ENCODE results near the gene KIRREL3.

The KIRREL3 gene

DNA sequence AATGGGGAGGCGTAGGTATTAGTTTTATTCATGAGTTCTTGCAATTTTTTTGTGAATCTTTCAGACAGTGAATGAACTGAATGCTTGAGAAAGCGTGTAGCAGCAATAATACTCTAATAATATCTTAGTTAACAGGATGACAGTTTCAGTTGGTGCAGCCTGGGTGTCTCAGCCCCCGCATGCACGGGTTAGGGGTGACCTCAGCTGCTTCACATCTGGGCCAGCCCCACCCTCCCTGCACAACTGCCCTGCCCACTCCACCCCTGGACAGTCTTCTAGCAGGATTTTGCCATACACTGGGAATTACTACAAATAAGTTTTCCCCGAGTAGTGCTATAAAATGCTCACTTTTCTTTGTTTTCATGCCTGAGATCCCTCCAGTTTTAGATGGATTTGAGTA, 561.9 kb downstream of the KIRREL3 start:
- no peak for DNase-seq (ENCODE audit: low spot score)

DNA sequence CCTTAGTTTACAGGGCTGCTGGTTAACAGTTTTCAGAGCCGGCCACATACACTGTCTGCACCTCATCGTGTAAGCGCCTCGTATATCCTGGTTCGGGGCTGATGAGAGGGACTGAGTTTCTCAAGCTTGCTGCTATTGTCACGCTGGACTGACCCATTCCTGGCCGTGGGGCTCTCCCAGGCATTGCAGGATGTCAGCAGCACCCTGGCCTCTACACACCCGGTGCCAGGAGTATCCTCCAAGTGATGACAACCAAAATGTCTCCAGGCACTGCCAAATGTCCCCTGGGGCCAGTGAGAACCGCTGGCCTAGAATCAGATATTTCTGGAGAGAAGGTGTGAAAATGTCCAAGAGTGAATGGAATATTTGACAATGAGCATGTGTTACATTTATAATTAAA, 562.3 kb downstream of the KIRREL3 start:
- DNase-seq (ENCODE audit: low spot score): no peak

DNA sequence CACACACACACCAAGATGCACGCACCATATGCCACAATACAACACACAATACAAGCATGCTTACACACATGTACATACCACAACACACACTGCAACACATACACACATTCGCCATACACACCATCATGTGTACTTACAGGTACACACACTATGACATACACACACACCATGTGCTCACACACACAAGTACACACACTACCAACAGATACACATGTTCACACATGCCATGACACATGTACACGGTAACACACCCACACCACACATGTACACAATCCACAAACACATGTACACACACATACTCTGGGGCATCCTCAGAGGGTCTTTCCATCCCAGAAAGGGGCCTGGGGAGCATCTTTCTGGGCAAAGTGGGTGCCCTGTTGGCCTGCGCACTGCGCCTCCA, 562.8 kb downstream of the KIRREL3 start:
- DNase-seq (ENCODE audit: low spot score): no peak

DNA sequence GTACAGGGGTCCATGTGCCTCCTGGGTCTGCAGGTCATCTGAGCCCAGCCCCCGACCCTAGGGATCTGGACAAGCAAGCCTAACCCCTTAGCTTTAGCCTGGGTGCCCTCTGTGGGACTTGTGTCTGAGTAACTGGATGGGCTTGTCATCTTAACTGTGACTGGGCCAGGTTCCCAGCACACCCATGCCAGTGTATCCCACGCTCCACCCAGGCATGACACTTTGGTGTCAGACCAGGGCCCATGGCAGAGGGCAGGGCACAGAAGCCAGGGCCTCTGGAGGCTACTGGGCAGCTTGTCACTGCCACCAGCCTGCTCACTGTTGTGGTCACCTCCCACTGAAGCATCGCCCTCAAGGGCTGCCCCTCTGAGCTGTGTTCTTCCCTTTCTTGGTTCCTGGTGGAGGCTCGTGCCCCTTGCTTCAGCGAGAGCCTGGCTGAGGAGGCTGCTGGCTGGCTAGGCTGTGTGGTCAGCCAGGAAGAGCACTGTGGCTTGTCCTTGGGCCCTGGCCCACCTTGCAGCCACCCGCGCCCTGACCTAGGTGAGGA, 564.3 kb downstream of the KIRREL3 start:
- no peak for DNase-seq (ENCODE audit: low spot score)

DNA sequence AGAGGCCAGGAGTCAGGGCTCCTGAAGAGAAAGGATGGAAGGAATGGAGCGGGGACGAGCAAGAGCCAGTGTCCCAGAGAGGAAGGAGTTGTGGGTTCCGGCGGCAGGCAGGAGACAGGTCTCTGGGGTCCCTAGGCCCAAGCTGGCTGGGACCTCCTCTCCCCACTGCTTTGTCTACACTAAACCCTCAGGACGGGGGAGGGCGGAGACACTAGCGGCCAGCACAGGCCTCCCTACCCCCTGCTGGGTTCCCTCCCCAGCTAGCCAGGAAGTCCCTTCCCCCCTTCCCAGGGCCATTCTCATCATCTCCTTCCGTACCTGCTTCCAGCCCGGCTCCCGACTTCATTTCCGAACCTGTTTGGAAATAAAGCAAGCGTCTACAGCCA, 565.6 kb downstream of the KIRREL3 start:
- no peak for DNase-seq (ENCODE audit: low spot score)

DNA sequence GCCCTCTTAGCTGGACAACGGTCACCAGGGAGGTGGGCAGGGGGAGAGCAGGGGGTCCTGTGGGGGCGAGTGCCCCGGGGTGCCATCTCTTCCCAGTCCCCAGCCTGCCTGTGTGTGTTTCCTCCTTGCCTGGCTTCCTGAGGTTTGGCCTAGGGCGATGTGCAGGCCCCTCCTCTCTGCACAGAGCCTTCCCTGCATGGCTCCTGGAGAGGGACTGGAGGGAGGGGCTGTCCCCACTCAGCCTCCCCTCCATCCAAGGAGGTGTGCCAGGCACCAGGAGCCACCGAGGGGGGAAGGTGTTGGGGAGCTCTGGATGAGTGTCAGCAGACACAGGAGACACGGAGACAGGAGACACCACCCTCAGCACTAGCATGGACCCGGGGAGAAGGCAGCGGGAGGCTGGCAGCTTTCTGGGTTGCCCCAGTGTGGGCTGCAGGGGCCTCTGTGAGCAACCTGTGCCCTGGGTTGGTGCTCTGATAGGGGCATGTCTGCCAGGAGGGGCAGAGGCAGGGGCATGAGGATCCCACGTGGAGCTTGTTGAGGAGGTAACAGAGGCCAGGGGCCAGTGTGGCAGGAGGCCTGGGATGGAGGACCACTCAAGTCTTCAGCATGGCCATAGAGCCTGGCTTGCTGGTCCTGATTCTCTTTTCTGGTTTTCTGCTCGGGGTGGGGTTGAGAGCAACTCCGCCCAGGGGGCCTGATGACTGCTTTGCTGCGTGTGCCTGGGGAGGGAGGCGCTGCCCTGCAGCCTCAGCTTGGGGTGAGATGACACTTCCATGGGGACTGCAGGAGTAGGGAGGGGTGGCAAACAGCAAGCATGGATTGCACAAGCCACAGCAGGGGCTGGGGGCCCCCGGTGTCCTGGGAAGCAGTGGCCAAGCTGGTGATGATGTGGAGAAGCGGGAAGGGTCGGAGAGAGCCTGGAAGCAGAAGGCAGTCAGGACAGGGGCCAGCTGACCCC, 566.3 kb downstream of the KIRREL3 start:
- DNase-seq (ENCODE audit: low spot score): no peak

DNA sequence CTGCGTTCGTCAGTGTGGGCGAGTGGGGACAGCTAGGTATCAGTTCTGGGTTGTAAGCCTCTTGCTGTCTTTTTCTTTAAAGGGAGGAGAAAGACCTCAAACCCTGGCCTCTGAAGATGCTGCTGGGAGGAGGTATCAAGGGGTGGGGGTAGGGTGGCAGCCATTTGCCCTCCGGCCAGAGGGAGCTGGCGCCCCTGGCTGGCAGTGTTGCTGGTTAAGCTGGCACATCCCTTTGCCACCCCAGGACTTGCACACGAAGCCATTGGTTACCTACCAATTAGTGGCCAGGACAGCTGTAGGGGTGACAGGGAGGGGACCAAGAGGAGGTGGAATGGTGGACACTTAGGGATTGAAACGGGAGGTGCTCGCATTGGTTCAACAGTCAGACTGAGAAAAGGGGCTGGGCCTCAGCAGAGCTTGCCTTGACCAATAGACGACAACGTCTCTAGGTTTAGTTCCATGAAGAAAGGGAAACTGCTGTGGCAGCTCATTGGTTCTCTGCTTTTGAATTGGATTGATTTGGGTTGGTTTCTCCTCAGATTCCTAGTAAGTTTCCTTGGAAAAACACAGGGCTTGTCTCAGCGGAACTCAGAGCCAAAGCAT, 567.2 kb downstream of the KIRREL3 start:
- no peak for DNase-seq (ENCODE audit: low spot score)

DNA sequence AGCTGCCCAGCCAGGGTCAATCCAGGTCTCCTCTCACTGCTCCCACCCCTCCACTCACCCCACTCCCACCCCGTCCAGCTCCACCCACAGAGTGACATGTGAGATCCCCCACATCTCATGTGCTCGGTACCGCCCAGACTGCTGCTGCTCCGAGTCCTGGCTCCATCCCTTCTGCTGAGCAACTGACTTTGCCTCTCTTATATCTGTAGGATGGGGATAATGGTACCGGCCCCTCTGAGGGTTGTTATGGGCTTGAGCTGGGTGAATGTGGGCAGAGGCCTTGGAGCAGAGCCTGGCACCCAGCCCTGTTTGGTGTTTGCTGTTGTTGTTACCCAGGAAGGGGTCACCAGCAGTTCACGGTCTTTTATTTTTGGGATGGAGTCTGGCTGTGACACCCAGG, 568.0 kb downstream of the KIRREL3 start:
- no peak for DNase-seq (ENCODE audit: low spot score)

DNA sequence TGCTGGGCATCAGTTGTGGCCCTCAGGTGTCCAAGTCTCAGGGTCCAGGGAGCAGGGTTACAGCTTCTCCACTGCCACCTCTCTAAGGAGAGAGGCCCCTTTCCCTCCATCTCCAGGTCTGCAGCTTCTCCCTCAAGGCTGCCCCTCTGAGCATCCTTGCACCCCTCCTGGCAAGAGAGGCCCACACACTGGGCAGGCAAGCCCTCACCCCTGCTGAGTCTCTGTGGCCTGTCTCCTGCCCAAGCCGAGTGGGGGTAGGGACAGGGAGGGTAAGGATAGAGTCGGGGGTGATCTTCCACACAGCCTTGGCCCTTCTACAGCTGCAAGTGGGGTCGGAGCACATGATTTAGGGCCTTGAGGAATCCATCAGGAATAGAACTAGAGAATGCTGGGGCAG, 568.5 kb downstream of the KIRREL3 start:
- DNase-seq (ENCODE audit: low spot score): no peak

DNA sequence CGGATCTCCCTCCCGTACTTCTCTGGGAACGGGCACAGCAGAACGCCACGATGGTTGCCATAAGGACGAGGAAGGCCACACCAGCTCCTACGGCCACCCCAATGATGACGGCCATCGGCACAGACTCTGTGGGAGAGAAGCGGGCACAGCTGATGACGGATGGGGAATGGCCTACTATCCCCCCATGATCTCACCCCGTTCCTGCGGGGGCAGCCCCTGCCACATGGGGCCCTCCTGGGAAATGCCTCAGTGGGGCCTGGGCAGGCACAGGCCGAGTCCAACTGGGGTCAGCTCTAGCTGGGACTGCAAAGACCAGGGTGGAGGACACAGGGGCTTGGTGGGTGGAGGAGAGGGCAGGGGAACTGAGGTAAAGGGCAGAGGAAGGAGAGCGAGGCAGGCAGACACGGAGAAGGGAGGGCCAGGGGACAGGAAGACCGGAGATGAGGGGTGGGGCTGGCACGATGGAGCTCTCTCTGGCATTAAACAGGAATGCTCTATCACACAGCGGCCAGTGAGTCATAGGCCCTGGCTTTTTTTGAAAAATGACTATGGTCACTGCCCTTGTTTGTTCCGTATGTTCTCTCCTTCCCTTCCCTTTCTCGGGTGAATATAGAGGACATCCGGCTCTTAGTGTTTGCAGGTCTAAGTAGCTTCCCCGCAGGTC, 569.0 kb downstream of the KIRREL3 start:
- DNase-seq (ENCODE audit: low spot score): no peak

DNA sequence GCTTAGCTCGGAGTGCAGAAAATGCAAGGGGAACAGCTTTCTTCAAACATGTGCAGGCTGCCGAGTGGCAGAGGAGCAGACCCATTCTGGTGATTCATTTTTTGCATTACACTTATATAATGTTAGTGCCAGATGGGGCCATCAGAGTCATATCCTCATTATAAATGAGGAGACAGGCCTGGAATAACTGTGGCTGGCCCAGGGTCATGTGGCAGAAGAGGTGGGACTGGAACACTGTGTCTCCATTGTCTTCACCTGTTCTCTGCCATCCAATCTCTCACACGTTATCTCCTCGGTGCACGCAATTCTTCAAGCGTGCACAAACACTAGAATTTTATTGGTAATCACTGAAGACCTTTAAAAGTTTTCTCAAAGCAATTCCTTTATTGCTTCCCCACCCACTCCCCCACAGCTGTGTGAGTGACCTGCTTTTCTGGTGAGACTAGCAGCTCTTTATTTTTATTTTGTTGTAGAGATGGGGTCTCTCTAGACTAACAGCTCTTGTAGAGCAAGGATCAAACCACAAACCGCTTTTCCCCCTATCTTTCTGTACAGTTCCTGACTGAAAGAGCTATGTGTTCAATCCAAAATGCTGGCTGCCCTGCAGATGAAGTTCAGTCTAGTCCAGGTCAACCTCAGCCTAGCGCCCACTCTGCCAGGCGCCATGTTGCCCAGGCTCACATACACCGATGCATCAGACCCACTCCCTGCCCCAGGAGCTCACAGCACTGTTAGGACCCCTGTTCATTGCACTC, 569.8 kb downstream of the KIRREL3 start:
- DNase-seq (ENCODE audit: low spot score): no peak

DNA sequence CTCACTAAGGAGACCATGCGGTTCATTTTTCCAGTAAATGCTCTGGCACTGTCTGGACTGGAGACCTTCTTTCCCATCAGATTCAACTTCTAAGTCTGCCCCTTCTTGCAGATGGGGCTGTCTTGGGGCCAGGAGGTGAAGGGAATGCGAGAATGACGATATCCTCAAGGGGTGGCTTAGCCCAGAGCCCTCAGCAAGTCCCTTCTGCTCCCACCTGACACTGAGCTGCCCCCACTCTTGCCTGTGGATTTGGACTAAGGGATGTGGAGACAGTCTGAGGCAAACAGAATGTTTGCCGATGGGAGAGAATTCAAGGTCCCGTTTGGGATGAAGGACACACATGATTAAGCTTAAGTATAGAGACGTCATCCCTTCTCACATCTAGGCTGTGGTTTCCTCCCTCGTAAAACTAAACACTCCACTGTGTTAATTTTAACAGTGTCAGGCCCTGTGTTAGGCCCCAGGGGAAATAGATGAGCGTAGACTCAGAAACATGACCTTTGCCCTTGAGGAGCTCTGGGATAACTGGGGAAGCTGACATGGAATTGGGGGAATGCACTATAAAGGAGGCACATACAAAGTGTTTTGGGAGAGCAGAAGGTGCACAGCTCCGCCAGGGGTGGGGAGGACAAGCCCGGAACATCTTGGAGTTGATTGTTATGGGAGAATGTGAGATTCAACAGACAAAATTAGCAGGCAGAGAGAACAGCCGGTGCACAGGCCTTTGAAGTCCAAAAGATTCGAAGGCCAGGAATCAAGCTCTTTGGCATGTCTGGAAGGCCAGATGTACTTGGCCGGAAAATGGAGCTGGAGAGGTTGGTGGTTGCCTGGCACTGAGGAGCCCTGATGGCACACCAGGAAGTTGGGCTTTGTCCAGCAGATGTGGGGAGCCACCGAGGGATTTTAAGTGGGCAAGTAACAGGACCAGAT, 573.5 kb downstream of the KIRREL3 start:
- DNase-seq (ENCODE audit: low spot score): no peak

DNA sequence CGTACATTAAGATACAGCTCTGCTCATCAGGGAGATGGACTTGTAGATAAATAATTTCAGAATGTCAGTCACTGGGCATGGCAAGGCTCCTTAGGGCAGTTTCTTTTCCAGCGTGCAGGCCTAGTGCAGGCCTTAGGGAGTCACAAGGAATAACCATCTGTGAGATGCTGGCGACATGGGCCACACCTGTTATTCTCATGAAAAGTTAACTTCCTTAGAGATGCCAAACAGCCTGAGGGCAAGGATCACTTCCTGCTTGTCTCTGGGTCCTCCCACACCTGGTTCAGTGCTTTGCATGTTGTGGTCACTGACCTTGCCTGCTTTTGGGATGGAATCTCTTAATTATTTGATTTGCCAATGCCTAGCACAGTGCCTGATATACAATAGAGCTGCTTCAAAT, 574.5 kb downstream of the KIRREL3 start:
- no peak for DNase-seq (ENCODE audit: low spot score)

DNA sequence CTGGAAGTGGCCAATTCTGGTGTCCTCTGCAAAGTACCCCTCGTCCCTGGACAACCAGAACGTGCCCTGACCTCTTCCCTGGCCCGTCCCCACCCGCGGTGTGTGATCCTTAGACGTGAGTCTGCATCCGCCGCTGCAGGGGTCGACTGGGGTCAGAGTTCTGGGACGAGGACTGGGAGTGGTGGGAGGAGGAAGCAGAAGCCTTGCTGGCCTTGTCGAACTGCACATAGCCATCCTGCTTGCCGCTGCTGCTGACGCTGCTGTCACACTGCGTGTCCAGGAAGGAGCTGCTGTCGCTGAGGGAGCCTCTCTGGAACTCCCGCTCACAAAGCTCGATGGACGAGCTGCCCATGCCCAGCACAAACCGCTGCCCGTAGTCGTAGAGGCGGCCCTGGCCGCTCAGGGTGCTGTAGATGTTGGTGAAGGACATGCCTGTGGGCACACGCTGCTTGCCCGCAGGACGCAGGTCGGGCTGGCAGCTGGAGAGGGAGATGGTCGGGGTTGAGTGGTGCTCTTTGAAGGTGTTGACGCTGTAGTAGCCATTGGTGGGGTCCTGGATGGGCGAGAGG, 576.0 kb downstream of the KIRREL3 start:
- DNase-seq (ENCODE audit: low spot score): no peak

DNA sequence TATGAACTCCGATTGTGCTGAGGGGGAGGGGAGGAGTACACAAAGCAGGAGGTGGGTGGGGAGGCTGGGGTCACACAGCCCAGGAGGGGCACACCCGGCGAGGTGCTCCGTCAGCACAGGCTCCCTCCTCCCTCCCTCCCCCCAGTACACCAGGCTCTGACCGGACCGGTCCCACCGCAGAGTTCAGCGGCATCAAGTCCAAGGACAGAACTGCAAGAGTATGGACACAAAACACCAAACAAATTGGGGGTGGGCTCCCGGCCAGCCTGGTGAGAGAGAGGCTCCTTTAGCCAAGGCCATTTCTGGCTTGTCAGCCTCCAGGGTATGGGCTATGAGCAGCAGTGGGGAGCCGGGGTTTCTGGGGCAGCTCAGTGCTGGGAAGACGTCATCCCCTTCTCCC, 576.8 kb downstream of the KIRREL3 start:
- DNase-seq (ENCODE audit: low spot score): no peak

DNA sequence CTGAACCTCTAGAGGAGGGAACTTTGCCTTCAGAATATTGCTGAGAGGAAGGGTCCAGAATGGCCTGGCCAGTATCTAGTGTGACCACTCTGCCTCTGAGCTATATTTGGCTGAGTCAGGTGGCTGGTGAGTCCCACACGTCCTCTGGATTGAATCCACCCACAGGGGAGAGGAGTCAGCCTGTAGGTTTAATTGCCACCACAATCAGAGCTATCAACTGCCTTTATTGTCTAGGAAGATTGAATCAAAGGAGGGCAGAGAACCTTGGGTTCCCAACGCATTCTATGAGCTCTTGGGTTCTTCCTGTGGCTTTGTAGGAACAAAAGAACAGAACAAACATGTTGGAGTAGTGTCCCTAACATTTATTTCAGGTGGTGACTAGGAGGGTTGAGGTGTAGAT, 577.4 kb downstream of the KIRREL3 start:
- DNase-seq (ENCODE audit: low spot score): no peak

DNA sequence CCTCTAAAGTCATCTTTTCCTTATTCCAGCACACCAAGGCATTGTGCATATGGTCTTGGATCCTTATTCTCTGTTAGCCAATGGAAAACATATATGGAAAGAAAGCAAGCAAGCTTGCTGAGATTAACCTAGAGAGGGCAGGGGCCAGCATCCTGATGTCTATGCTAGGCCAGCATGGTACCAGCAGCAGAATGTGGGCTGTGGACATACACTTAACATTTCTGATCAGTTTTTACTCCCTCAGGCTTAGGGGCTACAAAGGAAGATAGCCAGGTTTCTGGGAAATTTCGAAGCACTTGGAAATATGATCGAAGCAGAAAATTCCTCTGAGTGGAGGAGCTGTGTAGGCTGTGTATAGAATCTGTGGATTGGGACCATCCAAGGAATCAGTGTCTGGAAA, 578.1 kb downstream of the KIRREL3 start:
- DNase-seq (ENCODE audit: low spot score): no peak

DNA sequence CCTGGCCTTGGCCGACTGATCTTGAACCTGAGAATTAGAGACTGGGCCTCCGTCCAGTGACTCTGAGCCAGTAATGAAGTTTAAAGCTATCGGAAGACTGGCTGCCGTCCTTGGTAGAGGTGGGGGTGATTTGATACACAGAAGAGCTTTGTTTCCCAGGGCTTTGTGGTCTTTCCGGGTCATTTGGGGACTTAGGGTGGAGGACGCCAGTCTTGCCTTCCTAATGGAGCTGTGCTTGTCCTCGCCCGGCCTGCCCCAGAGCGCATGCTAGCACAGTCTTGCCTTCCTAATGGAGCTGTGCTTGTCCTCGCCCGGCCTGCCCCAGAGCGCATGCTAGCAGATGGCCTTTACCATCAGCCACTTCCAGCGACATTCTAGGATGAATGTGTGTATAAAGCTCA, 579.3 kb downstream of the KIRREL3 start:
- DNase-seq (ENCODE audit: low spot score): no peak

DNA sequence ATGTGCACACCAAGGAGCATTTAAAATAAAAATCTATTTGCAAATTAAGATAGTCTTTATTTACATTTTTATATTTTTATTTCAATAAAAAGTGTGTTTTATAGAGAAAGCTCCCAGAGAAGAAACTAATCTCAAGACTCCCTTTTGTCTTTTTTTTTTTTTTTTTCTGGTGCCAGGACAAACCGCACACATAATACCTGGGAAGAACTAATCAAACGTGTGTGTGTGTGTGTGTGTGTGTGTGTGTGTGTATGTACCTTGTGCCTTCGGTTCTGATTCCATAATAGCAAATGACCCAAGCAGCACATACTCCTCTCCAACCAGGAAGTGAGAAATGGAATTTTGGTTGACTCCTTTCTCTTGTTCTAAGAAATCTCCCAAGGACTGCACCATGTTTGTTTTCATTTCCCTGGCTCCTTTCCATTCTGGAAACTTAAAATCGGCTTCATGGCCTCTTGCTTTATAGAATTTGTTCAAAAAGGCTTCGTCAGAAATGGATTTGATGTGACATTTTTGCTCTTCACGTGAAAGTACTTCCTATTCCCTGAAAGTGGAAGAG, 579.8 kb downstream of the KIRREL3 start:
- no peak for DNase-seq (ENCODE audit: low spot score)
